Choroid plexus epithelial cell (primary cell): Measurements from ENCODE around the gene MAVS.
A peak's percentile ranks its signal among the peaks of the same experiment; 100 is the strongest.

ENCODE experiments used
- DNase-seq: peaks from one replicate; pipeline ENCODE4 v3.0.0-alpha.2; 2010; ENCODE audit warnings: low read depth
- H3K4me3 ChIP-seq: 2 replicates; pipeline ENCODE4 v1.5.1; 2011; ENCODE audit warnings: low read depth, mild to moderate bottlenecking, control low read depth, low read length, moderate library complexity
- TF ChIP-seq, protein P1 (sequence below): conservative IDR thresholded peaks from 2 replicates; pipeline ENCODE4 v1.5.1; 2011; ENCODE audit warnings: low read depth, mild to moderate bottlenecking, control low read depth, inconsistent platforms, low read length, moderate library complexity

The MAVS gene

DNA sequence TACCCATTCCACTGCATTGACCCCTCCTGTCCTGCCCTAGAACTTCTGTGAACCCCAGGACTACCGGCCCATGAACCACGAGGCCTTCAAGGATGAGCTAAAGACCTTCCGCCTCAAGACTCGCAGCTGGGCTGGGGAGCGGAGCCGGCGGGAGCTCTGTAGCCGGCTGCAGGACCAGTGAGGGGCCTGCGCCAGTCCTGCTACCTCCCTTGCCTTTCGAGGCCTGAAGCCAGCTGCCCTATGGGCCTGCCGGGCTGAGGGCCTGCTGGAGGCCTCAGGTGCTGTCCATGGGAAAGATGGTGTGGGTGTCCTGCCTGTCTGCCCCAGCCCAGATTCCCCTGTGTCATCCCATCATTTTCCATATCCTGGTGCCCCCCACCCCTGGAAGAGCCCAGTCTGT lies 41.9 kb upstream of the MAVS start:
- TF ChIP-seq, protein P1, sequence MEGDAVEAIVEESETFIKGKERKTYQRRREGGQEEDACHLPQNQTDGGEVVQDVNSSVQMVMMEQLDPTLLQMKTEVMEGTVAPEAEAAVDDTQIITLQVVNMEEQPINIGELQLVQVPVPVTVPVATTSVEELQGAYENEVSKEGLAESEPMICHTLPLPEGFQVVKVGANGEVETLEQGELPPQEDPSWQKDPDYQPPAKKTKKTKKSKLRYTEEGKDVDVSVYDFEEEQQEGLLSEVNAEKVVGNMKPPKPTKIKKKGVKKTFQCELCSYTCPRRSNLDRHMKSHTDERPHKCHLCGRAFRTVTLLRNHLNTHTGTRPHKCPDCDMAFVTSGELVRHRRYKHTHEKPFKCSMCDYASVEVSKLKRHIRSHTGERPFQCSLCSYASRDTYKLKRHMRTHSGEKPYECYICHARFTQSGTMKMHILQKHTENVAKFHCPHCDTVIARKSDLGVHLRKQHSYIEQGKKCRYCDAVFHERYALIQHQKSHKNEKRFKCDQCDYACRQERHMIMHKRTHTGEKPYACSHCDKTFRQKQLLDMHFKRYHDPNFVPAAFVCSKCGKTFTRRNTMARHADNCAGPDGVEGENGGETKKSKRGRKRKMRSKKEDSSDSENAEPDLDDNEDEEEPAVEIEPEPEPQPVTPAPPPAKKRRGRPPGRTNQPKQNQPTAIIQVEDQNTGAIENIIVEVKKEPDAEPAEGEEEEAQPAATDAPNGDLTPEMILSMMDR: no peak
- no peak for DNase-seq
- H3K4me3 ChIP-seq: no peak overlapping the region

- no peak for DNase-seq
- no peak overlapping the region for H3K4me3 ChIP-seq
- TF ChIP-seq, protein P1: no peak
These were observed 38.1 kb upstream of the MAVS start for GRCh38 chr20:3808544-3808943.

- DNase-seq: peak; percentile 99
- TF ChIP-seq, protein P1: no peak
- peak overlapping the region; percentile 38 for H3K4me3 ChIP-seq
These were observed 35.0 kb upstream of the MAVS start for GRCh38 chr20:3811467-3812258.

DNA sequence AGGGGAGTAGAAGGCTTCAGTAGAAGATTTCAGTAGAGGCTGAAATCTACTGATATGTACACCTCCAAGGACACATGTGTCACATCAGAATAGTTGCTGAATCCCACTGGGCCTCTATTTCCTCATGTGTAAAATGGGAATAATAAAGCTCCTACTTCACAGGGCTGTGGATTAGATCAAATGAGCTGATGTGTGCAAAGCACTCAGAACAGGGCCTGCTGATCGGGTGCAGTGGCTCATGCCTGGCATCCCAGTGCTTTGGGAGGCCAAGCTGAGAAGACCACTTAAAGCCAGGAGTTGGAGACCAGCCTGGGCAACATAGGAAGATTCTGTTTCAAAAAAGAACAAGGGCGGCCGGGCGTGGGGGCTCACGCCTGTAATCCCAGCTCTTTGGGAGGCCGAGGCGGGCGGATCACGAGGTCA lies 34.4 kb upstream of the MAVS start:
- DNase-seq: no peak
- TF ChIP-seq, protein P1: no peak
- H3K4me3 ChIP-seq: no peak overlapping the region

DNA sequence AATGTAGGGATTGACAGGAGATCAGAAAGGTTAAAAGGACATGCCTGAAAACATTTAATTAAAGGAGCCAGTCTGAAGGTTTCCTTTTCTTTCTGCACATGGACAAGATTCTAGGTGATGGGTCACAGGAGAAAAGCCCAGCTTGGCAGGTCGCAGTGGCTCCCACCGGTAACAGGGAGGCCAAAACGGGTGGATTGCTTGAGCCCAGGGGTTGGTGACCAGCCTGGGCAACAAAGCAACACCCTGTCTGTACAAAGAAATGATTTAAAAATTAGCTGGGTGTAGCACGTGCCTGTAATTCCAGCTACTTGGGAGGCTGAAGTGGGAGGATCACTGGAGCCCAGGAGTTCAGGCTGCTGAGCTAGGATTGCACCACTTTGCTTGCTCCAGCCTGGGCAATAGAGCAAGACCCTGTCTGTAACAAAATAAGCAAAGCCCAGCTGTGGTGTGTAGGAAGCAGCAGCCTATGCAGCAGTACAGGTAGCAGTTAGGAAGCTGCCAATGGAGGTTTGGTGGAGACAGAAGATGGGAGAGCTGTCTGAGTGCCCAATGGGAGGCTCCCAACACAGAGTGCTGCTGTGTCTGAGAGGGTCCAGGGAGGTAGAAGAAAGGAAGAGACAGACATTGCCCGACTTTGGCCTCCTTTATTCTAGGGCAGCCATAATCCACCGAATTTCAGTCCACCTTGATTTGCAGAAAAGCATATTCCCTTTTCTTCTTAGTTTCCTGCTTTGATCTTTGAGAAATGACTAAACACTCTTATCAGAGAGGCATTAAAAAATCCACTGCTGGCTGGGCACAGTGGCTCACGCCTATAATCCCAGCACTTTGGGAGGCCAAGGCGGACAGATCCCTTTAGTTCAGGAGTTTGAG lies 33.4 kb upstream of the MAVS start:
- DNase-seq: no peak
- no peak overlapping the region for H3K4me3 ChIP-seq
- TF ChIP-seq, protein P1: no peak

- DNase-seq: no peak
- H3K4me3 ChIP-seq: no peak overlapping the region
- TF ChIP-seq, protein P1: no peak
These were observed 32.6 kb upstream of the MAVS start for GRCh38 chr20:3813848-3814581.
